Kidney epithelial cell (primary cell): ENCODE data around the gene WDR62. TPM values are rescaled to one million over a fixed set of nuclear protein-coding genes. Genes with fewer than 3 reads are reported as not detected.

Source experiments
- DNase-seq: peaks from one replicate; pipeline ENCODE4 v3.0.0-alpha.2; 2010; ENCODE audit warnings: low read depth
- H3K27me3 ChIP-seq: 2 replicates; pipeline ENCODE4 v1.6.0; 2011; ENCODE audit warnings: low read length; ENCODE audit not compliant: control insufficient read depth, insufficient read depth
- H3K36me3 ChIP-seq: 2 replicates; pipeline ENCODE4 v1.5.1; 2011; ENCODE audit warnings: low read length; ENCODE audit not compliant: control insufficient read depth, insufficient read depth
- H3K4me3 ChIP-seq: 2 replicates; pipeline ENCODE4 v1.5.1; 2011; ENCODE audit warnings: low read depth, mild to moderate bottlenecking, control low read depth, low read length
- total RNA-seq: library from RNA; depleted of rRNA; stranded (reverse); fragments of >200 nt; gene quantifications from 2 replicates; pipeline ENCODE4 v1.2.3, GENCODE V29; 2015
- TF ChIP-seq, protein P1 (sequence below): IDR thresholded peaks from 2 replicates; pipeline ENCODE4 v1.5.1; 2011; ENCODE audit warnings: mild to moderate bottlenecking, moderate library complexity, low read length, control low read depth, inconsistent platforms; ENCODE audit not compliant: insufficient read depth, poor library complexity, severe bottlenecking

The WDR62 gene
- total RNA-seq, 1 donor from 2014 or later, result 1.8 TPM

DNA sequence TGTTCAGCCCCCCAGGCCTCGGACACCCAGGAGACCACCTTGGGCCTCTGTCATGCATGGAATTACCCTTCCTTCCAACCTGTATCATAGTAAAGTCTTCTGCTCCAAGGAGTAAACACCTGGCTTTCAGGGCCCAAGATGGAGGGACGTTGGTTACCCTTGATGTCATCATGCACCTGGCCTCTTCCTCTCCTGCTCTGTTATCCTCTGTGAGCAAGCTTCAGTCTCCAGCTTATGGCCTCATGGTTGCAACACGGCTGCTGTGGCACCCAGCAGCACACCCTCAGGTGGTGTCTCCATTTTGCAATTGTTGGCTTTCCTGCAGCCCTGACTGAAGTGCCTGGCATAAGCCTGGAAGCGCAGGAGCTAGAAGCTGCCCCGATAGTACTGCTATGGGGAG, 52.3 kb downstream of the WDR62 start:
- no peak overlapping the region for H3K4me3 ChIP-seq
- H3K36me3 ChIP-seq, result no peaks in the 10 kb centered on the region
- H3K27me3 ChIP-seq, result no peaks in the 10 kb centered on the region
- DNase-seq, result no peak
- TF ChIP-seq, protein P1, sequence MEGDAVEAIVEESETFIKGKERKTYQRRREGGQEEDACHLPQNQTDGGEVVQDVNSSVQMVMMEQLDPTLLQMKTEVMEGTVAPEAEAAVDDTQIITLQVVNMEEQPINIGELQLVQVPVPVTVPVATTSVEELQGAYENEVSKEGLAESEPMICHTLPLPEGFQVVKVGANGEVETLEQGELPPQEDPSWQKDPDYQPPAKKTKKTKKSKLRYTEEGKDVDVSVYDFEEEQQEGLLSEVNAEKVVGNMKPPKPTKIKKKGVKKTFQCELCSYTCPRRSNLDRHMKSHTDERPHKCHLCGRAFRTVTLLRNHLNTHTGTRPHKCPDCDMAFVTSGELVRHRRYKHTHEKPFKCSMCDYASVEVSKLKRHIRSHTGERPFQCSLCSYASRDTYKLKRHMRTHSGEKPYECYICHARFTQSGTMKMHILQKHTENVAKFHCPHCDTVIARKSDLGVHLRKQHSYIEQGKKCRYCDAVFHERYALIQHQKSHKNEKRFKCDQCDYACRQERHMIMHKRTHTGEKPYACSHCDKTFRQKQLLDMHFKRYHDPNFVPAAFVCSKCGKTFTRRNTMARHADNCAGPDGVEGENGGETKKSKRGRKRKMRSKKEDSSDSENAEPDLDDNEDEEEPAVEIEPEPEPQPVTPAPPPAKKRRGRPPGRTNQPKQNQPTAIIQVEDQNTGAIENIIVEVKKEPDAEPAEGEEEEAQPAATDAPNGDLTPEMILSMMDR, result no peak

DNA sequence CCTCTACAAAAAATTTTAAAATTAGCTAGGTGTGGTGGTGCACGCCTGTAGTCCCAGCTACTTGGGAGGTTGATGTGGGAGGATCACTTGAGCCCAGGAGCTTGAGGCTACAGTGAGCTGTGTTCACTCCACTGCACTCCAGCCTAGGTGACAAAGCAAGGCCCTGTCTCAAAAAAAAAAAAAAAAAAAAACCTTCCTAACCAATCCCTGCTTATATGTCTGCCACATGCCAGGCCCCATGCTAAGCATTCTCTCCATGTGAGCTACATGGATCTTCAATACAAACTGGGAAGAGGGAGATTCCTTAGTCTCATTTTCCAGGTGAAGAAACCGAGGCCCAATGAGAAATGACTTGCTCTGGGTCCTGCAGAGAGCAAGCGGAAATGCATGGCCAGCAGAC, 54.0 kb downstream of the WDR62 start:
- Histone ChIP-seq H3K27me3 (no peaks in the 10 kb centered on the region), H3K36me3 (no peaks in the 10 kb centered on the region), H3K4me3 (no peak overlapping the region)
- TF ChIP-seq, protein P1, result no peak
- DNase-seq, result no peak

DNA sequence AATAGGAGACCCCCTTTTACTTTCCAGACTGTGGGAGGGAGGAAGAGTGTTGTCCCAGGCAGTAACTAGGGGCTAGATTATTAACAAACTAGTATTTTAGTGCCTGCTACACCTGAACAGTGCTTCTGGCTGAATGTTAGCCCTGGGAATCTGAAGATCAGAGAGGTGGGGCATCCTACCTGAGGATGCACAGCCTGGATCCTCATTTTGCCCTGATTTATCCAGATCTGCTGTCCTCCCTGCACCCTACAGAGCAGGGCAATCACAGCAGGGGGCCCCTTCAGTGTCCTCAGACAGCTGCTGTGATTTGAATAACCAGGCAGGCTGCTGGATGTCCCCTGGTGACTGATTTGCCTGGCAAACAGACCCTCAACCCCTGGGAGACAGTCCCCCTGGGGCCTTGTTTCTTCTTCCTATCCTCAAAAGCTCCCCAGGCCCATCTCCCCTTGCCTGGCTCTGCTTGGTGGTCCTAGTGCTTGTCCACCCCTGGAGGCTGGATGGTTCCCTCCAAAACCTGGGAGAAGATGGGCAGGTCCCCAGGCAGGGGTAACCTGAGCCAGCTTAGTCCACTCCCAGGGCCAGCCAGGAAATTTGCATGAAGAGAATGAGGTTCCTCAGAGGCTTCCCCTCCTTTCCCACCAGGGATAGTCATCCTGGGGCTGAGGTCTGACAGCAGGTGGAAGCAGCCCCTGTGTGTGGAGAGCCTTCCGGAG, 55.9 kb downstream of the WDR62 start, which contains the start of gene OVOL3:
Gene OVOL3 (plus strand): TSS at position 657 of the 713 bp plus-strand sequence. CDS start 60 bp downstream, outside the sequence.
- H3K27me3 ChIP-seq, result no peaks in the 10 kb centered on the region
- no peaks in the 10 kb centered on the region for H3K36me3 ChIP-seq
- TF ChIP-seq, protein P1, result no peak
- no peak for DNase-seq
- H3K4me3 ChIP-seq, result no peak within 1 kb of the TSS

DNA sequence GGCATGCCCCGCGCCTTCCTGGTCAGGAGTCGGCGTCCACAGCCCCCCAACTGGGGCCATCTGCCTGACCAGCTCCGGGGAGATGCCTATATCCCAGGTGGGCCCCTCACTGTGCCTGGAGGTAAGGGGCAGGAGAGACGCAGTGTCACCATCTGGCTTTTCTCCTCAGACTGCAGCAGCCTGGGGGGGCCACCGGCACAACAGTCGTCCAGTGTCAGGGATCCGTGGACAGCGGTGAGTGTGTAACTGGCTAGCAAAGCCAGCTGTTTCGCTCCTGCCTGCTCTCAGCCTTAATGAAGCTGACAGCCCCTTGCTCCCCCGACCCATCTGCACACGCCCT, 56.5 kb downstream of the WDR62 start:
- DNase-seq, result no peak
- TF ChIP-seq, protein P1, result no peak
- Histone ChIP-seq H3K27me3 (no peaks in the 10 kb centered on the region), H3K36me3 (no peaks in the 10 kb centered on the region), H3K4me3 (no peak overlapping the region)

DNA sequence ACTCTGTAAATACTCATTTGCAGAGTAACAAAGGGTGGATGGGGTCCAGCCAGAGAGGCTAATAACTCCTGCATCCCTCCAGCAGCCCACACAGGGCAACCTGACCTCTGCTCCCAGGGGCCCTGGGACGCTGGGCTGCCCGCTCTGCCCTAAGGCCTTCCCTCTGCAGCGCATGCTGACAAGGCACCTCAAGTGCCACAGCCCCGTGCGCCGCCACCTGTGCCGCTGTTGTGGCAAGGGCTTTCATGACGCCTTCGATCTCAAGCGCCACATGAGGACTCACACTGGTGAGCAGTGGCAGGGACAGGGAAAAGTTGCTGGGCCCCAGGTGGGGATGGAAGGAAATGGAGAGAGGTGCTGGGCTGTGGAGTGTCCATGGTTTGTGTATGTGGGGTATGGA, 58.0 kb downstream of the WDR62 start:
- H3K4me3 ChIP-seq, result no peak overlapping the region
- DNase-seq, result no peak
- TF ChIP-seq, protein P1, result no peak
- no peaks in the 10 kb centered on the region for H3K27me3 ChIP-seq
- no peaks in the 10 kb centered on the region for H3K36me3 ChIP-seq

DNA sequence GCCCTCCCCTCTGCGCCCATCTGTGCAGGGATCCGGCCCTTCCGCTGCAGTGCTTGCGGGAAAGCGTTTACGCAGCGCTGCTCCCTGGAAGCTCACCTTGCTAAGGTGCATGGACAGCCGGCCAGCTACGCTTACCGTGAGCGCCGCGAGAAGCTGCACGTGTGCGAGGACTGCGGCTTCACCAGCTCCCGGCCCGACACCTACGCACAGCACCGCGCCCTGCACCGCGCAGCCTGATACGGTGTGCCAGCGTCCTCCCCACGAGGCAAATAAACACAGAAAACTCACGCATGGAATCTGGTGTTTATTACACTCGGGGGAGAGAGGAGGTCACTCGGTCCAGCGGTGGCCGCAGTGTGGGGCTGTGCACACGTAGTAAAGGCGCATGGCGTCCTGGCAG, 58.7 kb downstream of the WDR62 start:
- H3K27me3 ChIP-seq, result no peaks in the 10 kb centered on the region
- H3K4me3 ChIP-seq, result peak overlapping the region; percentile 71
- H3K36me3 ChIP-seq, result no peaks in the 10 kb centered on the region
- TF ChIP-seq, protein P1, result no peak
- DNase-seq, result no peak
